Metanephros (tissue), 2 donors: ENCODE results near the gene STXBP5. TPM values are rescaled to one million over a fixed set of nuclear protein-coding genes. Genes with fewer than 3 reads are reported as not detected.

ENCODE experiments used
- small RNA-seq: library from RNA; depleted of rRNA; stranded (forward); fragments of <200 nt; gene quantifications from one replicate; pipeline ENCODE3, GENCODE V24; 2014; ENCODE audit warnings: low replicate concordance
- total RNA-seq: library from RNA; depleted of rRNA; stranded (reverse); fragments of >200 nt; gene quantifications from one replicate; pipeline ENCODE4 v1.2.3, GENCODE V29; 2014

The STXBP5 gene
- total RNA-seq = 21.8 TPM

GRCh38 chr6:147204060-147204785 lies at the start of gene STXBP5:
Gene STXBP5, plus strand, starts transcription at chr6:147204417. Its CDS starts 116 bp downstream, at chr6:147204533.

Small RNA genes within 50 kb of the gene (small RNA-seq; reads per million reads assigned to genes)
- gene AL355365.1 = not detected
